HepG2 (cell line): Measurements from ENCODE around the gene GRK5. TPM values are rescaled to one million over a fixed set of nuclear protein-coding genes. Genes with fewer than 3 reads are reported as not detected.

ENCODE experiments used
- ATAC-seq: fragments of 200-7000 bp; cut with Tn5 transposase; 3 replicates; pipeline ENCODE4 v1.9.1; 2020; ENCODE audit warnings: mild to moderate bottlenecking, moderate library complexity
- BruUV-seq: library from RNA; stranded (reverse); fragments of 400-500 nt; replicated peaks from 2 replicates; lab custom pipeline; 2021; lab: Mats Ljungman, UMichigan
- CTCF ChIA-PET: fragments of 300-600 bp; formaldehyde crosslinking; extraction: SDS; loops from one replicate; lab custom pipeline; 2021; ENCODE audit warnings: low total read pairs, inconsistent platforms, low intra/inter-chr PET ratio; lab: Yijun Ruan, JAX
- POLR2A ChIA-PET: fragments of 350-600 bp; sonication (Branson Sonifier 250); formaldehyde crosslinking; loops from one replicate; lab custom pipeline; 2020; ENCODE audit warnings: antibody characterized with exemption, inconsistent platforms; lab: Yijun Ruan, JAX
- DNase-seq: peaks from one replicate; pipeline ENCODE4 v3.0.0-alpha.2; 2015; ENCODE audit warnings: low spot score
- FAIRE-seq: peaks from 3 replicates; lab custom pipeline; 2011; peaks lifted over from hg19 to GRCh38; lab: Jason Lieb, UNC
- H2AFZ ChIP-seq: one replicate; pipeline ENCODE4 v1.6.1; 2011; ENCODE audit warnings: low read length, inconsistent platforms
- H3K27ac ChIP-seq: fragments of 300-600 bp; 3 replicates; pipeline ENCODE4 v1.8.0; 2011; ENCODE audit warnings: mixed run types, mild to moderate bottlenecking, mixed read lengths, low read length, inconsistent platforms; ENCODE audit not compliant: insufficient read depth; ENCODE audit errors: extremely low read length
- H3K27me3 ChIP-seq, 2 experiments: fragments of 200-600 bp in 1 of 2; 2 replicates in 1 of 2; 3 replicates in 1 of 2; pipeline versions ENCODE4 v1.6.0 to v1.8.0; 2011; ENCODE audit warnings: low read length in 2 of 2, mild to moderate bottlenecking in 2 of 2, moderate library complexity in 2 of 2, inconsistent platforms in 1 of 2; ENCODE audit not compliant: insufficient read depth in 2 of 2, control insufficient read depth in 1 of 2
- H3K36me3 ChIP-seq, 2 experiments: fragments of 200-600 bp in 1 of 2; replicated peaks in 1 of 2; 2 replicates in 1 of 2; 3 replicates in 1 of 2; pipeline versions ENCODE4 v1.5.1 to v1.8.0; 2011; ENCODE audit warnings: low read length in 2 of 2, inconsistent platforms in 1 of 2; ENCODE audit not compliant: insufficient read depth in 2 of 2, control insufficient read depth in 1 of 2
- H3K4me1 ChIP-seq: 2 replicates; pipeline ENCODE4 v1.5.1; 2012; ENCODE audit warnings: low read length, inconsistent platforms; ENCODE audit not compliant: insufficient read depth
- H3K4me2 ChIP-seq: 2 replicates; pipeline ENCODE4 v1.6.0; 2011; ENCODE audit warnings: low read depth, low read length, inconsistent platforms
- H3K4me3 ChIP-seq, 3 experiments: fragments of 200-600 bp in 1 of 3; sonication (generic), shearing (Covaris generic) in 1 of 3; replicated peaks in 1 of 3; 2 replicates each; pipeline ENCODE4 v1.5.1; 2011 to 2016; ENCODE audit warnings: low read length in 3 of 3, inconsistent platforms in 2 of 3, low read depth in 2 of 3, mild to moderate bottlenecking in 2 of 3, control low read depth in 1 of 3, mixed read lengths in 1 of 3; ENCODE audit not compliant: insufficient read depth in 1 of 3
- H3K79me2 ChIP-seq: one replicate; pipeline ENCODE4 v1.6.1; 2011; ENCODE audit warnings: low read length, inconsistent platforms; ENCODE audit not compliant: insufficient read depth
- H3K9ac ChIP-seq: 2 replicates; pipeline ENCODE4 v1.6.0; 2011; ENCODE audit warnings: mild to moderate bottlenecking, low read depth, low read length, inconsistent platforms; ENCODE audit not compliant: insufficient read depth
- H3K9me3 ChIP-seq: 2 replicates; pipeline ENCODE4 v1.5.1; 2012; ENCODE audit warnings: mild to moderate bottlenecking, low read length
- H4K20me1 ChIP-seq: 2 replicates; pipeline ENCODE4 v1.6.0; 2011; ENCODE audit warnings: inconsistent platforms, mild to moderate bottlenecking, low read length, moderate library complexity; ENCODE audit not compliant: insufficient read depth
- EHMT2 ChIP-seq: fragments of 200-600 bp; sonication (generic); IDR thresholded peaks from 2 replicates; pipeline ENCODE4 v1.7.0; 2017; ENCODE audit warnings: antibody characterized with exemption, low read depth, low read length, borderline replicate concordance
- HNRNPUL1 ChIP-seq: fragments of 200-400 bp; formaldehyde crosslinking; IDR thresholded peaks from 2 replicates; pipeline ENCODE4 v1.6.1; 2017; ENCODE audit warnings: low read depth, mild to moderate bottlenecking, low read length, moderate library complexity
- IRX3 ChIP-seq: sonication (generic); formaldehyde crosslinking; IDR thresholded peaks from 2 replicates; pipeline ENCODE4 v1.8.1; 2023; ENCODE audit warnings: mild to moderate bottlenecking, low read depth, missing genetic modification reagents, borderline replicate concordance
- NCOA5 ChIP-seq: sonication (generic); formaldehyde crosslinking; IDR thresholded peaks from 2 replicates; pipeline ENCODE4 v1.4.0; 2020; ENCODE audit warnings: missing genetic modification reagents
- PAF1 ChIP-seq: IDR thresholded peaks from 2 replicates; pipeline ENCODE4 v1.6.1; 2016; ENCODE audit warnings: missing genetic modification reagents, missing compliant biosample characterization
- PHF5A ChIP-seq: IDR thresholded peaks from one replicate; pipeline ENCODE4 v1.6.1; 2018; ENCODE audit warnings: low read depth, missing genetic modification reagents; ENCODE audit not compliant: unreplicated experiment
- ZNF224 ChIP-seq: sonication (generic); formaldehyde crosslinking; IDR thresholded peaks from 2 replicates; pipeline ENCODE4 v1.5.0; 2020; ENCODE audit warnings: mild to moderate bottlenecking, missing genetic modification reagents
- ZNF562 ChIP-seq: sonication (generic); formaldehyde crosslinking; IDR thresholded peaks from 2 replicates; pipeline ENCODE4 v1.8.0; 2022; ENCODE audit warnings: missing genetic modification reagents, borderline replicate concordance
- ZNF709 ChIP-seq: sonication (generic); formaldehyde crosslinking; IDR thresholded peaks from 2 replicates; pipeline ENCODE4 v1.5.0; 2020; ENCODE audit warnings: mild to moderate bottlenecking, missing genetic modification reagents
- ZNF777 ChIP-seq: sonication (generic); formaldehyde crosslinking; IDR thresholded peaks from 2 replicates; pipeline ENCODE4 v1.4.0; 2020; ENCODE audit warnings: missing genetic modification reagents
- ZNF788 ChIP-seq: sonication (generic); formaldehyde crosslinking; IDR thresholded peaks from 2 replicates; pipeline ENCODE4 v1.5.0; 2020; ENCODE audit warnings: mild to moderate bottlenecking, missing genetic modification reagents, borderline replicate concordance
- ZSCAN30 ChIP-seq: sonication (generic); formaldehyde crosslinking; IDR thresholded peaks from 2 replicates; pipeline ENCODE4 v1.5.0; 2020; ENCODE audit warnings: mild to moderate bottlenecking, missing genetic modification reagents
- WGBS: methylation state at CpG from one replicate; pipeline ENCODE4 v1.1.6; 2017; ENCODE audit warnings: low lambda C conversion rate; 5-methylcytosine and 5-hydroxymethylcytosine counted together
- in situ Hi-C: cut with HindIII; loops from 2 replicates; pipeline ENCODE4 v1.10.0; 2017; ENCODE audit warnings: low pct_unique_long_range_greater_than_20kb; ENCODE audit not compliant: extremely low pct_ligation_motif_present
- intact Hi-C: fragments of 100-400 bp; cut with micrococcal nuclease; formaldehyde crosslinking; loops from one replicate; pipeline ENCODE4 v1.10.0; 2022; ENCODE audit not compliant: unreplicated experiment
- polyA plus RNA-seq, 8 experiments: library from polyadenylated mRNA; depleted of rRNA in 3 of 8; stranded (reverse) in 7 of 8; unstranded in 1 of 8; fragments of >200 nt; fragmentation: Illumina TruSeq in 4 of 8; extraction: Trizol in 4 of 8; gene quantifications; 2 replicates each; pipeline versions ENCODE4 v1.2.1 to v1.2.3, GENCODE V29; 2011 to 2016; ENCODE audit warnings: low read depth in 4 of 8, missing spikeins in 1 of 8, mixed read lengths in 1 of 8; ENCODE audit not compliant: insufficient read depth in 1 of 8
- total RNA-seq, 5 experiments: library from RNA; depleted of rRNA; stranded (reverse); fragments of >200 nt; fragmentation: Illumina TruSeq; extraction: Trizol; gene quantifications; 2 replicates each; pipeline ENCODE4 v1.2.3, GENCODE V29; 2016; ENCODE audit warnings: low read depth in 1 of 5
- TF ChIP-seq, protein P1 (sequence below): sonication (generic); formaldehyde crosslinking; IDR thresholded peaks from 2 replicates; pipeline ENCODE4 v1.4.0; 2020; ENCODE audit warnings: mild to moderate bottlenecking, missing genetic modification reagents
- TF ChIP-seq, protein P2 (sequence below): sonication (generic); formaldehyde crosslinking; IDR thresholded peaks from 2 replicates; pipeline ENCODE4 v1.4.0; 2020; ENCODE audit warnings: mild to moderate bottlenecking, missing genetic modification reagents
- TF ChIP-seq, protein P3 (sequence below), 2 experiments: fragments of 450-650 bp in 1 of 2; sonication (generic) in 1 of 2; formaldehyde crosslinking; IDR thresholded peaks; 2 replicates each; pipeline versions ENCODE4 v1.5.0 to v1.8.0; 2020 to 2022; ENCODE audit warnings: mild to moderate bottlenecking in 1 of 2, missing genetic modification reagents in 1 of 2

GRK5 gene
- total and polyA plus RNA-seq, 2 of the 13 experiments (the other 11 are each of a cell fraction or from before 2014, with no cell fraction given), result 10.4 to 12.6 TPM

GRCh38 chr10:119478111-119478802, 270.9 kb downstream of the GRK5 start (continued):
- TF ChIP-seq, protein P1, sequence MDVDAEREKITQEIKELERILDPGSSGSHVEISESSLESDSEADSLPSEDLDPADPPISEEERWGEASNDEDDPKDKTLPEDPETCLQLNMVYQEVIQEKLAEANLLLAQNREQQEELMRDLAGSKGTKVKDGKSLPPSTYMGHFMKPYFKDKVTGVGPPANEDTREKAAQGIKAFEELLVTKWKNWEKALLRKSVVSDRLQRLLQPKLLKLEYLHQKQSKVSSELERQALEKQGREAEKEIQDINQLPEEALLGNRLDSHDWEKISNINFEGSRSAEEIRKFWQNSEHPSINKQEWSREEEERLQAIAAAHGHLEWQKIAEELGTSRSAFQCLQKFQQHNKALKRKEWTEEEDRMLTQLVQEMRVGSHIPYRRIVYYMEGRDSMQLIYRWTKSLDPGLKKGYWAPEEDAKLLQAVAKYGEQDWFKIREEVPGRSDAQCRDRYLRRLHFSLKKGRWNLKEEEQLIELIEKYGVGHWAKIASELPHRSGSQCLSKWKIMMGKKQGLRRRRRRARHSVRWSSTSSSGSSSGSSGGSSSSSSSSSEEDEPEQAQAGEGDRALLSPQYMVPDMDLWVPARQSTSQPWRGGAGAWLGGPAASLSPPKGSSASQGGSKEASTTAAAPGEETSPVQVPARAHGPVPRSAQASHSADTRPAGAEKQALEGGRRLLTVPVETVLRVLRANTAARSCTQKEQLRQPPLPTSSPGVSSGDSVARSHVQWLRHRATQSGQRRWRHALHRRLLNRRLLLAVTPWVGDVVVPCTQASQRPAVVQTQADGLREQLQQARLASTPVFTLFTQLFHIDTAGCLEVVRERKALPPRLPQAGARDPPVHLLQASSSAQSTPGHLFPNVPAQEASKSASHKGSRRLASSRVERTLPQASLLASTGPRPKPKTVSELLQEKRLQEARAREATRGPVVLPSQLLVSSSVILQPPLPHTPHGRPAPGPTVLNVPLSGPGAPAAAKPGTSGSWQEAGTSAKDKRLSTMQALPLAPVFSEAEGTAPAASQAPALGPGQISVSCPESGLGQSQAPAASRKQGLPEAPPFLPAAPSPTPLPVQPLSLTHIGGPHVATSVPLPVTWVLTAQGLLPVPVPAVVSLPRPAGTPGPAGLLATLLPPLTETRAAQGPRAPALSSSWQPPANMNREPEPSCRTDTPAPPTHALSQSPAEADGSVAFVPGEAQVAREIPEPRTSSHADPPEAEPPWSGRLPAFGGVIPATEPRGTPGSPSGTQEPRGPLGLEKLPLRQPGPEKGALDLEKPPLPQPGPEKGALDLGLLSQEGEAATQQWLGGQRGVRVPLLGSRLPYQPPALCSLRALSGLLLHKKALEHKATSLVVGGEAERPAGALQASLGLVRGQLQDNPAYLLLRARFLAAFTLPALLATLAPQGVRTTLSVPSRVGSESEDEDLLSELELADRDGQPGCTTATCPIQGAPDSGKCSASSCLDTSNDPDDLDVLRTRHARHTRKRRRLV (CRISPR knock-in tag), result no peak

GRCh38 chr10:119478811-119479341, 271.5 kb downstream of the GRK5 start:
- intact Hi-C loops (no loop called here), in situ Hi-C loops (no loop called here)
- no peak overlapping the region for H3K4me3 ChIP-seq
- H2AFZ ChIP-seq, result no peak overlapping the region
- no peak overlapping the region for H3K9ac ChIP-seq
- H3K79me2 ChIP-seq, result no peaks in the 10 kb centered on the region
- H3K36me3 ChIP-seq, result no peaks in the 10 kb centered on the region
- FAIRE-seq, result no peak
- peaks cover 0 to 48% of the 10 kb centered on the region in 2 experiments; a peak in 4 of 5 replicates for H3K27me3 ChIP-seq
- H3K9me3 ChIP-seq, result no peaks in the 10 kb centered on the region
- H3K27ac ChIP-seq, result no peak overlapping the region
- DNase-seq, result no peak
- BruUV-seq, result no TSS peak
- H3K4me2 ChIP-seq, result no peak overlapping the region
- no peak; the same call in 2 of the 3 replicates for ATAC-seq
- H4K20me1 ChIP-seq, result no peaks in the 10 kb centered on the region
- 18% methylated on average over 6 of the region's 6 CpGs for whole genome bisulfite sequencing
- ChIA-PET POLR2A (no interaction called here), CTCF (no interaction called here)
- no peaks in the 10 kb centered on the region for H3K4me1 ChIP-seq
- TF ChIP-seq, protein P2, sequence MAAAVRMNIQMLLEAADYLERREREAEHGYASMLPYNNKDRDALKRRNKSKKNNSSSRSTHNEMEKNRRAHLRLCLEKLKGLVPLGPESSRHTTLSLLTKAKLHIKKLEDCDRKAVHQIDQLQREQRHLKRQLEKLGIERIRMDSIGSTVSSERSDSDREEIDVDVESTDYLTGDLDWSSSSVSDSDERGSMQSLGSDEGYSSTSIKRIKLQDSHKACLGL, result no peak
- TF ChIP-seq HNRNPUL1, result no peak
- TF ChIP-seq ZNF224 (CRISPR knock-in tag), result no peak
- TF ChIP-seq ZSCAN30 (CRISPR knock-in tag), result no peak
- no peak for TF ChIP-seq ZNF788 (CRISPR knock-in tag)
- TF ChIP-seq PHF5A (CRISPR knock-in tag), result no peak
- TF ChIP-seq PAF1 (CRISPR knock-in tag), result no peak
- TF ChIP-seq ZNF709 (CRISPR knock-in tag), result no peak
- TF ChIP-seq, protein P3, sequence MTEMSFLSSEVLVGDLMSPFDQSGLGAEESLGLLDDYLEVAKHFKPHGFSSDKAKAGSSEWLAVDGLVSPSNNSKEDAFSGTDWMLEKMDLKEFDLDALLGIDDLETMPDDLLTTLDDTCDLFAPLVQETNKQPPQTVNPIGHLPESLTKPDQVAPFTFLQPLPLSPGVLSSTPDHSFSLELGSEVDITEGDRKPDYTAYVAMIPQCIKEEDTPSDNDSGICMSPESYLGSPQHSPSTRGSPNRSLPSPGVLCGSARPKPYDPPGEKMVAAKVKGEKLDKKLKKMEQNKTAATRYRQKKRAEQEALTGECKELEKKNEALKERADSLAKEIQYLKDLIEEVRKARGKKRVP (CRISPR knock-in tag; IDR thresholded peaks at IDR 0.05), result no peak
- no peak for TF ChIP-seq EHMT2
- no peak for TF ChIP-seq ZNF562 (CRISPR knock-in tag)
- TF ChIP-seq IRX3 (CRISPR knock-in tag), result no peak
- TF ChIP-seq ZNF777, result no peak
- no peak for TF ChIP-seq NCOA5 (CRISPR knock-in tag)
